Mesodermal cell (in vitro differentiated cells): ENCODE measurements around the gene PCYT1A.
"Not testable (repeated sequence)": the region's sequence is repeated elsewhere in the genome, so short reads cannot be mapped to it uniquely, and the experiment has no call there.

Source experiments
- H3K27ac ChIP-seq: 2 replicates; pipeline ENCODE4 v1.7.0; 2013; ENCODE audit warnings: mild to moderate bottlenecking, low read depth, low read length, moderate library complexity; ENCODE audit not compliant: severe bottlenecking
- H3K36me3 ChIP-seq: 2 replicates; pipeline ENCODE4 v1.7.1; 2013; ENCODE audit warnings: mild to moderate bottlenecking, low read length, moderate library complexity; ENCODE audit not compliant: control insufficient read depth, insufficient read depth
- H3K4me1 ChIP-seq: one replicate; pipeline ENCODE4 v1.7.1; 2013; ENCODE audit warnings: mild to moderate bottlenecking, low read length; ENCODE audit not compliant: insufficient read depth, control insufficient read depth, poor library complexity, severe bottlenecking
- H3K4me3 ChIP-seq: 2 replicates; pipeline ENCODE4 v1.7.0; 2013; ENCODE audit warnings: low read length, control low read depth, mild to moderate bottlenecking; ENCODE audit not compliant: insufficient read depth, poor library complexity, severe bottlenecking; ENCODE audit errors: extremely low read depth
- H3K9me3 ChIP-seq: 2 replicates; pipeline ENCODE4 v1.7.1; 2013; ENCODE audit warnings: mild to moderate bottlenecking, low read length, moderate library complexity; ENCODE audit not compliant: control insufficient read depth
- WGBS, 2 experiments: methylation state at CpG; one replicate each; pipeline ENCODE4 v1.1.5; 2013; ENCODE audit warnings: missing lambda C conversion rate in 2 of 2; ENCODE audit not compliant: insufficient coverage in 2 of 2; 5-methylcytosine and 5-hydroxymethylcytosine counted together

PCYT1A gene

GRCh38 chr3:196317687-196318467 is 30.4 kb upstream of the PCYT1A start, which contains the start of gene DYNLT2B:
Gene DYNLT2B (minus strand): TSS chr3:196318240. CDS start chr3:196318152, 88 bp downstream.
- peak within 1 kb of the TSS; percentile 94 for H3K27ac ChIP-seq
- peaks cover 16% of the 10 kb centered on the region for H3K36me3 ChIP-seq
- H3K4me1 ChIP-seq: peaks cover 4% of the 10 kb centered on the region
- H3K9me3 ChIP-seq: no peaks in the 10 kb centered on the region
- WGBS, 2 experiments: 0% methylated on average over 50 to 89 of the region's 92 CpGs
- H3K4me3 ChIP-seq: peak within 1 kb of the TSS; percentile 70

- H3K36me3 ChIP-seq: peaks cover 25% of the 10 kb centered on the region
Measured at GRCh38 chr3:196316799-196317686, 29.5 kb upstream of the PCYT1A start.

GRCh38 chr3:196315821-196316220 is 28.3 kb upstream of the PCYT1A start:
- H3K4me3 ChIP-seq: no peak overlapping the region
- H3K36me3 ChIP-seq: peaks cover 25% of the 10 kb centered on the region
- H3K4me1 ChIP-seq: peaks cover 4% of the 10 kb centered on the region
- H3K9me3 ChIP-seq: no peaks in the 10 kb centered on the region
- H3K27ac ChIP-seq: no peak overlapping the region
- WGBS, 2 experiments: 100% methylated on average over 1 of the region's 1 CpG

More at GRCh38 chr3:196316799-196317686, 29.5 kb upstream of the PCYT1A start:
- H3K4me1 ChIP-seq, H3K9me3 ChIP-seq: not testable (repeated sequence)
- peak overlapping the region; percentile 70 for H3K4me3 ChIP-seq
- WGBS, 2 experiments: 5 to 6% methylated on average over 10 to 11 of the region's 17 CpGs
- H3K27ac ChIP-seq: peak overlapping the region; percentile 94

GRCh38 chr3:196314597-196314996 is 27.1 kb upstream of the PCYT1A start:
- H3K36me3 ChIP-seq: peaks cover 25% of the 10 kb centered on the region
- no peaks in the 10 kb centered on the region for H3K4me1 ChIP-seq
- no peaks in the 10 kb centered on the region for H3K9me3 ChIP-seq
- 92 to 100% methylated on average over 2 to 3 of the region's 3 CpGs for WGBS, 2 experiments
- H3K4me3 ChIP-seq: no peak overlapping the region
- no peak overlapping the region for H3K27ac ChIP-seq

GRCh38 chr3:196314086-196314485 is 26.6 kb upstream of the PCYT1A start:
- peaks cover 25% of the 10 kb centered on the region for H3K36me3 ChIP-seq
- H3K4me1 ChIP-seq, H3K4me3 ChIP-seq, H3K9me3 ChIP-seq, H3K27ac ChIP-seq: not testable (repeated sequence)
- 84 to 93% methylated on average over 5 of the region's 7 CpGs for WGBS, 2 experiments

GRCh38 chr3:196302960-196303359 is 15.4 kb upstream of the PCYT1A start:
- WGBS, 2 experiments: 89 to 94% methylated on average over 4 to 5 of the region's 8 CpGs
- H3K36me3 ChIP-seq: peaks cover 39% of the 10 kb centered on the region

GRCh38 chr3:196302551-196302950 is 15.0 kb upstream of the PCYT1A start:
- 86 to 97% methylated on average over 4 to 5 of the region's 10 CpGs for WGBS, 2 experiments
- peaks cover 39% of the 10 kb centered on the region for H3K36me3 ChIP-seq
- not testable (repeated sequence) for H3K9me3 ChIP-seq, H3K4me1 ChIP-seq, H3K4me3 ChIP-seq, H3K27ac ChIP-seq

More at GRCh38 chr3:196302960-196303359, 15.4 kb upstream of the PCYT1A start:
- not testable (repeated sequence) for H3K4me3 ChIP-seq, H3K9me3 ChIP-seq, H3K27ac ChIP-seq, H3K4me1 ChIP-seq

GRCh38 chr3:196298521-196298920 is 11.0 kb upstream of the PCYT1A start:
- Histone ChIP-seq H3K27ac (no peak overlapping the region), H3K36me3 (peaks cover 32% of the 10 kb centered on the region), H3K4me1 (no peaks in the 10 kb centered on the region), H3K4me3 (no peak overlapping the region), H3K9me3 (no peaks in the 10 kb centered on the region)
- WGBS, 2 experiments: 80 to 86% methylated on average over 2 of the region's 2 CpGs

- WGBS, 2 experiments: 72 to 87% methylated on average over 3 to 4 of the region's 5 CpGs
- Histone ChIP-seq H3K36me3 (peaks cover 6% of the 10 kb centered on the region), H3K4me1 (no peaks in the 10 kb centered on the region), H3K9me3 (no peaks in the 10 kb centered on the region), H3K4me3 (no peak overlapping the region), H3K27ac (no peak overlapping the region)
Measured at GRCh38 chr3:196292286-196292923, 4.9 kb upstream of the PCYT1A start.

GRCh38 chr3:196288141-196288460 is 575 bp upstream of the PCYT1A start:
- Histone ChIP-seq H3K4me1 (peaks cover 18% of the 10 kb centered on the region), H3K36me3 (no peaks in the 10 kb centered on the region), H3K4me3 (peak overlapping the region; percentile 92), H3K9me3 (no peaks in the 10 kb centered on the region), H3K27ac (peak overlapping the region; percentile 95)
- WGBS, 2 experiments: 0% methylated on average over 3 to 6 of the region's 17 CpGs
